ENCODE results near the gene CFAP99.

- TF ChIP-seq CTCF (IDR thresholded peaks at IDR 0.05), result no peak
- no peak for TF ChIP-seq EZH2phosphoT487 (IDR thresholded peaks at IDR 0.05)
- TF ChIP-seq EZH2 (IDR thresholded peaks at IDR 0.05), result no peak
These were observed 29.8 kb downstream of the CFAP99 start for GRCh38 chr4:2448589-2448988.
